Measurements from ENCODE around the gene CTBS.

CTBS gene

DNA sequence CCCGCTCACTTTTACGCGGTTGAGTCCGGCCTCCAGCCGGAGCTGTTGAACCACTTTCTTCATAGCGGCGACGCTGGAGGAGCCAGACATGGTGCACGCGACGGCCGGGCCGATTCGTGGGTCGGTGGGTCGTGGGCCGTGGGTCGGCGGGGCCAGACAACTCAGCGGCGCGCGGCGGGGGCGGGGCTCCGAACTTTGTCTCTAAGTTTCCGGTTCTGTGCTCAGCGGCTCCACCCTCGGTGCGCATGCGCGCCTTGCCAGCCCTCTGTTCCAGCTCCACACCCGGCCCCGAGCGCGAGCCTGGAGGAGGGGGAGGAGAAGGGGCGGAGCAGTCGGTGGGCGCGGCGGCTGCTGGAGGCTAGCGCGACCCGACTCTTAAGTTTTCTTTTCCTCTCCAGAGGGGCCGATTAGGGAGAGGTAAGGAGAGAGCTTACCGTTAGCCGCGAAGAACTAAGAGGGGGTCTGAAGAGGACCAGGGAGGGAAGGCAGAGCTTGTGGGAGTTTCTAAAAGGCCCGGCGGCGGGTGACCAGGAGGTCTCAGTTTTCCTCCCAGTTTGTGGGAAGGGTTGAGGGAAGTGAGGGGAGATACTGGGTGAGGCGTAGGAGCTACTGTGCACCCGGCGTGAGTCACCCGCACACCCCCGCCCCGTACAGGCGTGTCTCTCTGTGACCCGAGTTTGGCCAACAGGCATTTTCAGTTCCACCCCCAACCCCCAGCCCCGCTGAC is 68.1 kb downstream of the CTBS start, which contains the start of the genes GNG5 and SPATA1:
GNG5 (minus strand) TSS at position 580 of the 727 bp plus-strand sequence; CDS start at position 90, 490 bp downstream.
SPATA1 (plus strand) TSS at position 385 of the 727 bp plus-strand sequence. CDS start 9,974 bp downstream, outside the sequence.
- peak; percentile 63 to 97 (median 91) for DNase-seq

DNA sequence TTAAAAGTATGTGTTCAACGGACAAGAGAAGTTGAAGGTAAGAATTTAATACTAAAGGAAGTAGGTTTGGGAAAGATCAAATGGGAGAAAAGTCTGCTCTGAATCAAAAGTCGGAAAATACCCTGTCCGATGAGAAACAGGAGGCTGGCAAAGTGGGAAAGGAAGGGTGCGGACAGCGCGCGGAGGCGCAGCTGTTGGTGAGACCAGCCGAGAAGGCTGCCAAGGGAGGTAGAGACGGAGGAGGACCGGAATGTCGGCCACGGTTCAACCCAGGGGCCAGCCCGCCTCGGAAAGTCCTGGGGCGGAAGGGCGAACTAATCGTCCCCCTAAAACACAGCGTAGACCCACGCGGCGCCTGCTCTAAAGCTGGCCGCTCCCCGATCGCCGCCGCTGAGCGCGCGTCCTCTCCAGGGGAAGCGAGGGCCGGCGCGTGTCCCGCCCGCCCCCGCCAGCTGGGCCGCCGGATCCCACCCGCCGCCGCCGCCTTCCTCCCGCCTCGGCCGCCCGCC is 68.7 kb downstream of the CTBS start:
- peak in 18 of 51 donors; percentile 5 to 79 (median 63) for DNase-seq

DNA sequence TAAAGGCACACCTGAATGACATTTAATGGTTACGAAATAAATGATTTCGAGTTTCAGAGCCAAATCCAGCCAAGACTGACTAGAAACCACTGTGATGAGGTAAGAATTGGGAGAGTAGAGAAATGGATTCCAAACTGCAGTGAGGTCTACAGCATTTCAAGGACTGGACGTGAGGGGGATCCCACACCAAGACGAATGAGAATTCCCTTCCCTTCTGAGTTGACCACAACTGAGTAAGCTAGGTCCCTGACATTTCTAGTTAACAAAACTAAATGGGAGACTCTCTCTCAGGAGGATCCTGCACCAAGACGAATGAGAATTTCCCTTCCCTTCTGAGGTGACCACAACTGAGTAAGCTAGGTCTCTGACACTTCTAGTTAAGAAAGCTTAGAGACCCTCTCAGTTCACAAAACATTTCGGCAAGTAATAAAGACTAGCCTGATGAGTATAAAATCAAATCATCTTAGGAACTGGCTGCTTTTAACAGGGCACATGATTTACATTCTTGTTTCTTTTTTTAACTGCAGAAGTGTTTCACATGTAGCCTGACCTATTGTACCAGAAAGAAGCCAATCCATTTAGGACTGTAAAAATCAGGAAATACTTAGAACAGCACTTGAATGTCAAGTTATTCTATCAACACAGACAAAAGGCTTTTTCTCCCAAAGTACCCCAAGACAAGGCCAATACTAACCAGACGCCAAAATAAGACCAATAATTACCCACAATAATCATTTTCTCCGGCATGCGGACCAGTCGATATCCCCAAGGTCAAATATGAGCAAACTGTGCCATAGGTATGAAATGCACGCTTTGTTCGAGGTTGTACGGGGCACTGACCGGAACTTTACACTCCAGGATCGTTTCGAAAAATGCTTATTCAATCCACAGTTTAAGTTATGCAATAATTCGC is 69.4 kb downstream of the CTBS start:
- peak in 3 of 51 donors; percentile 9 to 55 (median 14) for DNase-seq

DNA sequence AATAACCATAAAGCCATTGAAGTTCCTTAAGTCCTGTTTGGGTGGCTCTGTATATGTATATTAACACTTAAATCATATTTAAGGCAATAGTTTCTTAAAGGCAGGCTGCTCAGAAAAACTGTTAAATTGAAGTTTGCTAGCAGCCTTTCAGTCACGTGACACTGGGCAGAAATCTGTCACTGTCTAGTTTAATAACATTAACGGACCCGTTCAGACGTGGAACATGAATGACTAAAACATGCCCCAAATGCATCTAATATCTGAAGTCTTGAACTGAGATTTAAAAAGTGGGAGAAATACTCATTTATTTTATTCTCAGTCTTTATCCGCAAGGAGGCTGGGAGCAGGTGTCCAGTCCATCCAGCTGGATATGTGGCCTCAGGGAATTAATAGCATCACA is 71.3 kb downstream of the CTBS start:
- no peak for DNase-seq

Measured in hypothalamus (tissue), 51 donors.